ENCODE measurements around the gene FBXO10.

FBXO10 gene

GRCh38 chr9:37575001-37575400 is 1.2 kb downstream of the FBXO10 start:
- no peak overlapping the region for H3K4me3 ChIP-seq
- in situ Hi-C loops (cut with MboI; ENCODE audit: low sequenced_read_pairs) = no loop called here
- no peaks in the 10 kb centered on the region for H3K27me3 ChIP-seq (ENCODE audit: low read depth)
- H3K9me3 ChIP-seq = no peaks in the 10 kb centered on the region
- H3K36me3 ChIP-seq (replicated peaks) = peaks cover 21% of the 10 kb centered on the region
- no peak for DNase-seq (ENCODE audit: low spot score in 2 of 2)
- peaks cover 21% of the 10 kb centered on the region for H3K4me1 ChIP-seq

DNA sequence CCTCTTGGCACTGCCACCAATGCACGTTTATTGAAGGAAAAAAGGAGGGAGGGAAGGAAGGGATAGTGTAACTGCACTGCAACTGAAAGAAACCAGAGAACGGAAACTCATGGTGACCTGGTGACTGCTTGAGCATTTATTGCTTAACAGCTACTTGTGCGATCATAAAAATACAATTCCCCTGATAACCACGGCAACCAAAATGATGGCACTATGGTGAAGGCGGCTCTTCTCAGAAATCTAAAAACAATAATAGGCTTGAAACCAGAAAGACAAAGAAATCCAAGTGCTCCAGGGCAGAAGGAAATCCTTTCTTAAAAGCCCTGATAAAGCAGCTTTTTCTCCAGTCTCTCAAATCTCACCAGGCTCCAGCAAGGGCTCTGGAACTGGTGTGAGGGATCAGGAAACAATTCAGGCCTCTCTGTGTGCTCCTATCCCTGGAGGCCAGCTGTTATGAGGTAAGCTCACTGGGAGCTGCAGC is 1.9 kb downstream of the FBXO10 start:
- DNase-seq (ENCODE audit: low spot score in 2 of 2) = peak; percentile 83 to 96
- peaks cover 21% of the 10 kb centered on the region for H3K4me1 ChIP-seq
- H3K9me3 ChIP-seq = no peaks in the 10 kb centered on the region
- no peak overlapping the region for H3K4me3 ChIP-seq
- H3K27me3 ChIP-seq (ENCODE audit: low read depth) = no peaks in the 10 kb centered on the region
- in situ Hi-C loops (cut with MboI; ENCODE audit: low sequenced_read_pairs) = no loop called here
- peaks cover 19% of the 10 kb centered on the region for H3K36me3 ChIP-seq (replicated peaks)

GRCh38 chr9:37571282-37571681 is 4.9 kb downstream of the FBXO10 start:
- peaks cover 21% of the 10 kb centered on the region for H3K4me1 ChIP-seq
- no peaks in the 10 kb centered on the region for H3K27me3 ChIP-seq (ENCODE audit: low read depth)
- no peak overlapping the region for H3K4me3 ChIP-seq
- H3K36me3 ChIP-seq (replicated peaks) = no peaks in the 10 kb centered on the region; the same call in 1 of the 2 replicates
- no peak for DNase-seq (ENCODE audit: low spot score in 2 of 2)
- in situ Hi-C loops (cut with MboI; ENCODE audit: low sequenced_read_pairs) = no loop called here
- H3K9me3 ChIP-seq = no peaks in the 10 kb centered on the region

DNA sequence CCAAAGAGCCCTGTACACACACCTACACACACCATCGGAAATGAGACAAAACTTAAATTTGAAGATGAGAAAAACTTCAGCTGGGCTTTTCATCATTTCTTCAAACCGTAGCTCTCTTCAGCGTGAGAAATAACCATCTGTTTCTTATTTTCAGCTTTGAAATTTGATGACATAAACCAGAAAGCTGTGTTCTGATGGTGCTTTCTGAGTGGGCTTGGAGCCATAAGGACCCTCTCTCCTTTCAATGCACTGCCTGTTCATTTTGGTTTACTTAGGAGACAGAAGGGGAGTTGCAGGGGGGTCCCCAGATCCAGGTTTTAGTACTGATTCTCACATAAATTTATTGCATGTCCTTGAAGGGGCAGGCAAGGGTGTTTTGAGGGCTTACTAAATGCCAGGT is 9.5 kb downstream of the FBXO10 start:
- no peaks in the 10 kb centered on the region for H3K9me3 ChIP-seq
- in situ Hi-C loops (cut with MboI; ENCODE audit: low sequenced_read_pairs) = no loop called here
- no peaks in the 10 kb centered on the region for H3K4me1 ChIP-seq
- no peak overlapping the region for H3K4me3 ChIP-seq
- DNase-seq (ENCODE audit: low spot score in 2 of 2) = no peak
- peaks cover 11% of the 10 kb centered on the region for H3K36me3 ChIP-seq (replicated peaks)
- H3K27me3 ChIP-seq (ENCODE audit: low read depth) = no peaks in the 10 kb centered on the region

DNA sequence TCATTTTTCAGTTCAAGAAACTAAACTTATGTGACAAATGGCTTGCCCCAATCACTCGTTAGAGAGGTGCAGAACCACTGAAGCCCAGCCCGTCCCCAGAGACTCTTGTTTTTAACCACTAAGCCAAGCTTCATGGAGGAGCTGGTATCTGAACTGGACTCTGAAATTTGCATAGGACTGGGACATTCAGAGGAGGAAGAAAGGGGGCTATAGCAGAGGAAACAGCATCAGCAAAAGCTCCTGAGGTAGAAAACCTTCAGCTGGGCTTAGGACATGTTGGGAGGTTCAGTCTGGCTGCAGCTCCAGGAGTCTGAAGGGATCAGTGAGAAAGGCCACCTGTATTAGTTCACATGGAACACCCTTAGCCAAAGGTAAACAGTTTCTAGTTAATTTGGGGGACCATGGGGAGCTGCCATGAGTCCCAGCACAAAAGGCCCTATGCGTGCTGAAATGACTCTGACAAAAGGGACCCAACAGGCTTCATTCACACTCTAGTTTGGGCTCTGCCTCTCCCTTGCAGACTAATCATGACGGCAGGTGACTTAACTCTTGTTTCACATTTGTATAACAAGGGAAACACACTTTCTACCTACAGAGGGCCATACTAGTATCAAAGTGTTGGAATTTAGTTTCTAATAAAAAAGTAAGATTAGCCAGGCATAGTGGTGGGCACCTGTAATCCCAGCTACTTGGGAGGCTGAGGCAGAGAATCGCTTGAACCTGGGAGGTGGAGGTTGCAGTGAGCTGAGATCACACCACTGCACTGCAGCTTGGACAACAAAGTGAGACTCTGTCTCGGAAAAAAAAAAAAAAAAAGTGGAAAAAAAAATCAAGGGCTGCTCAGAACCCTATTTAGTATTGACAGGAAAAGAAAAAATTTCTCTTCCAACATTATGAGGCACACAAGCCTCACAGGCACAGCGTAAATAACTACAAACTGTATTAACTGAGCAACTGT is 10.2 kb downstream of the FBXO10 start:
- H3K9me3 ChIP-seq = no peaks in the 10 kb centered on the region
- H3K4me1 ChIP-seq = no peaks in the 10 kb centered on the region
- DNase-seq (ENCODE audit: low spot score in 2 of 2) = no peak
- in situ Hi-C loops (cut with MboI; ENCODE audit: low sequenced_read_pairs) = no loop called here
- H3K36me3 ChIP-seq (replicated peaks) = peaks cover 11% of the 10 kb centered on the region
- no peaks in the 10 kb centered on the region for H3K27me3 ChIP-seq (ENCODE audit: low read depth)
- H3K4me3 ChIP-seq = no peak overlapping the region

- no peaks in the 10 kb centered on the region for H3K4me1 ChIP-seq
- no peaks in the 10 kb centered on the region for H3K27me3 ChIP-seq (ENCODE audit: low read depth)
- no peak overlapping the region for H3K4me3 ChIP-seq
- H3K9me3 ChIP-seq = no peaks in the 10 kb centered on the region
- in situ Hi-C loops (cut with MboI; ENCODE audit: low sequenced_read_pairs) = no loop called here
- no peak for DNase-seq (ENCODE audit: low spot score in 2 of 2)
- H3K36me3 ChIP-seq (replicated peaks) = peaks cover 11% of the 10 kb centered on the region
Observed at GRCh38 chr9:37564916-37565315, 11.3 kb downstream of the FBXO10 start.

- H3K9me3 ChIP-seq = no peaks in the 10 kb centered on the region
- no peak overlapping the region for H3K4me3 ChIP-seq
- peaks cover 11% of the 10 kb centered on the region for H3K36me3 ChIP-seq (replicated peaks)
- in situ Hi-C loops (cut with MboI; ENCODE audit: low sequenced_read_pairs) = no loop called here
- no peaks in the 10 kb centered on the region for H3K27me3 ChIP-seq (ENCODE audit: low read depth)
- no peak for DNase-seq (ENCODE audit: low spot score in 2 of 2)
- no peaks in the 10 kb centered on the region for H3K4me1 ChIP-seq
Observed at GRCh38 chr9:37563806-37564513, 12.2 kb downstream of the FBXO10 start.

DNA sequence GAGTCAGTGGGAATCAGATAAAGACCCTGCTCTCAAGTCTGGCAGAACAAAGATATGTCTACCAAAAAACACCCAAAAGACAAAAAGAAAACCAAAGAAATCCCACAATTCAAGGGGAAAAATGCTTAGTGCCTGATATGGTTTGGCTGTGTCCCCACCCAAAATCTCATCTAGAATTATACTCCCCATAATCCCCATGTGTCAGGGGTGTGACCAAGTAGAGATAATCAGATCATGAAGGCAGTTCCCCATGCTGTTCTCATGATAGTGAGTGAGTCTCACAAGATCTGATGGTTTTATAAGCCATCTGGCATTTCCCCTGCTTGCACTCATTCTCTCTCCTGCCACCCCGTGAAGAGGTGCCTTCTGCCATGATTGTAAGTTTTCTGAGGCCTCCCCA is 13.4 kb downstream of the FBXO10 start:
- Histone ChIP-seq H3K4me3 (no peak overlapping the region), H3K27me3 (ENCODE audit: low read depth) (no peaks in the 10 kb centered on the region), H3K9me3 (no peaks in the 10 kb centered on the region), H3K4me1 (no peaks in the 10 kb centered on the region), H3K36me3 (replicated peaks) (peaks cover 11% of the 10 kb centered on the region)
- DNase-seq (ENCODE audit: low spot score in 2 of 2) = no peak
- in situ Hi-C loops (cut with MboI; ENCODE audit: low sequenced_read_pairs) = no loop called here

DNA sequence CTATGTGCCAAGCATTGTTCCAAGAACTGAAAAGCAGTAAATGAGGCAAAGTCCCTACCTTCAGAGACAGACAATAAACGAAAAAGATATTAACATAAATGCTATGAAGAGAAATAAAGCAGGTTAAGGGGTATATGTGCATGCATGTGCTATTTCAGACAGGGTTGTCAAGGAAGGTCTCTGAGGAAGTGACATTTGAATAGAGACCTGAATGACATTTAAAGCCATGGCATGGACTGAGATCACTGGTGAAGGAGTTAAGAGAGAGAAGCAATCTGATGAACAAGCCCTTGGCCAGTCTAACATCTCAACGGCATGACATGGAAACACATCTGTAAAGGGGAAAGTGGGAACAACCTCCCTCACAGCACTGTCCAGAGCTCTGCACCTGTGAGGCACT is 14.5 kb downstream of the FBXO10 start:
- Histone ChIP-seq H3K27me3 (ENCODE audit: low read depth) (no peaks in the 10 kb centered on the region), H3K9me3 (no peaks in the 10 kb centered on the region), H3K4me3 (no peak overlapping the region), H3K4me1 (no peaks in the 10 kb centered on the region), H3K36me3 (replicated peaks) (peaks cover 11% of the 10 kb centered on the region)
- no peak for DNase-seq (ENCODE audit: low spot score in 2 of 2)
- in situ Hi-C loops (cut with MboI; ENCODE audit: low sequenced_read_pairs) = no loop called here

DNA sequence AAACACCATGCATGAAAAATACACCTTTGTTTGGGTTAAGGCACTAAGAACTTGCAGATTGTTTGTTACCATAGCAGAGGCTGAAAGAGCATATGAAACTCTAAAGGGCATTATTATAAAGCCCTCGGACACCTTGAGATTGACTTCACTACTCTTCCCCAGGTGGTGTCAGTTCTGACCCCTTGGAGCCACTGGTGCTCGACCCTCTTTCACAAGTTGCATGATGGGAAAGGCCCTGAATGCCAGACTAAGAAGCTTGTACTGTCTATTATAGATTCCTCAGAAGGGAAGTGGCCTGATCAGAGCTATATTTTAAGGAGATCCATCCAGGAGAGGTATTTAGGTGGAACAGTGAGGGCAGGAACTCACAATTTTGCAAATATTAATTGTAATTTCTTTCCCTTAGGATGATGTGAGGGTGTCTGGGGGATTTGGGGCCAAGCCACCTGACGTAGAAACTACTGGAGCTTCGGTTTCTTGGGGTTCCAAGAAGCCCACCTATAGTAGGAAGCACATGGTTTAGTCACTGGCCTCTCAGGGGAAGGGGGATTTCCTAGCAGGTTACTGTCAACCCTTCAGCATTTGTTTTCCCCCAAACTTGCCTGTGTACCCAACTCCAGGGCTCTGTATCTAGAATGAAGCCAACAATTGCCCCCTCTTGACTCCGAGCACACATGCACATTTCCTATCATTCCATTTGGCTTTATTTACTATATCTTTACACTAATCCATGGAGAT is 16.2 kb downstream of the FBXO10 start:
- in situ Hi-C loops (cut with MboI; ENCODE audit: low sequenced_read_pairs) = no loop called here
- no peak for DNase-seq (ENCODE audit: low spot score in 2 of 2)
- H3K36me3 ChIP-seq (replicated peaks) = peaks cover 5% of the 10 kb centered on the region
- no peaks in the 10 kb centered on the region for H3K27me3 ChIP-seq (ENCODE audit: low read depth)
- H3K4me1 ChIP-seq = no peaks in the 10 kb centered on the region
- no peak overlapping the region for H3K4me3 ChIP-seq
- H3K9me3 ChIP-seq = no peaks in the 10 kb centered on the region

DNA sequence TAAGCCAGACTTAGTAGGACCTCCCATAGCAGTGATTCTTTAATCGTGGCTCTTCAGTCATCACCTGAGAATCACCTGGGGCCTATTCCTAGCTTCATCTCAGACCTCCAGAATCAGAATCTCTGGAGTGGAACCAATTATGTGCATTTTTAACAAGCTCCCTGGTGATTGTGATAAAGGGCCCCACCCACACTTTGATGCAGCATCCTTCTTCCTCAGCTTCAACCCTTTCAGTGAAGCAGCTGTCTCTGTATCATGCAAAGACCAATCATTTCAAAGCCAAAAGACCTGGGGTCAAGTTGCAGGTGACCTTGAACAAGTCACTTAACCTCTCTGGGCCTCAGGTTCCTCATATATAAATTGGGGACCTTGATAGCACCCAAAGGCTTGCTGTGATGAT is 17.1 kb downstream of the FBXO10 start:
- peaks cover 3% of the 10 kb centered on the region for H3K36me3 ChIP-seq (replicated peaks)
- in situ Hi-C loops (cut with MboI; ENCODE audit: low sequenced_read_pairs) = no loop called here
- DNase-seq (ENCODE audit: low spot score in 2 of 2) = no peak
- no peaks in the 10 kb centered on the region for H3K9me3 ChIP-seq
- no peaks in the 10 kb centered on the region for H3K27me3 ChIP-seq (ENCODE audit: low read depth)
- no peak overlapping the region for H3K4me3 ChIP-seq
- H3K4me1 ChIP-seq = no peaks in the 10 kb centered on the region

DNA sequence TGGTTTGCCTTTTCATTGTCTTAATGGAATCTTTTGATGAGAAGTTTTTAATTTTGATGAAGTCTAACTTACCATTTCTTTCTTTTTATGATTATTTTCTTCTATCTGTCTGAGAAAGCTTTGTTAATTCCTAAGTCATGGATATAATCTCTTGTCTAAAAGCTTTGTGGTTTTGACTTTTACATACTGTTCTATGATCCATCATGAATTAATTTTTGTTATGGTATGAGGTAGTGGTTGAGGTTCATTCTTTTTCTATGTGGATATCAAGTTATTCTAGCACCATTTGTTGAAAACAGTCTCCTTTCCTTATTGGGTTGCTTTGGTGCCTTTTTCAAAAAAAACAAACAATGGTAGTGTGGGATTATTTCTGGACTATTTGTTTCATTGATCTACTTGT is 20.4 kb downstream of the FBXO10 start:
- Histone ChIP-seq H3K4me3 (no peak overlapping the region), H3K4me1 (no peaks in the 10 kb centered on the region), H3K36me3 (replicated peaks) (no peaks in the 10 kb centered on the region), H3K27me3 (ENCODE audit: low read depth) (no peaks in the 10 kb centered on the region), H3K9me3 (no peaks in the 10 kb centered on the region)
- in situ Hi-C loops (cut with MboI; ENCODE audit: low sequenced_read_pairs) = no loop called here
- no peak for DNase-seq (ENCODE audit: low spot score in 2 of 2)

GRCh38 chr9:37554318-37554717 is 21.9 kb downstream of the FBXO10 start:
- Histone ChIP-seq H3K4me1 (no peaks in the 10 kb centered on the region), H3K27me3 (ENCODE audit: low read depth) (no peaks in the 10 kb centered on the region), H3K4me3 (no peak overlapping the region), H3K36me3 (replicated peaks) (no peaks in the 10 kb centered on the region), H3K9me3 (no peaks in the 10 kb centered on the region)
- in situ Hi-C loops (cut with MboI; ENCODE audit: low sequenced_read_pairs) = no loop called here
- DNase-seq (ENCODE audit: low spot score in 2 of 2) = no peak
